A673 (cell line): Measurements from ENCODE around the gene PGF. TPM values are rescaled to one million over a fixed set of nuclear protein-coding genes. Genes with fewer than 3 reads are reported as not detected.
A peak's percentile ranks its signal among the peaks of the same experiment; 100 is the strongest.

ENCODE experiments used
- Bru-seq: library from RNA; stranded (reverse); fragments of 400-500 nt; gene quantifications from one replicate; lab custom pipeline; 2021; lab: Mats Ljungman, UMichigan
- BruChase-seq, 2 experiments: library from RNA; stranded (reverse); fragments of 400-500 nt; gene quantifications; one replicate each; lab custom pipeline; 2021; lab: Mats Ljungman, UMichigan
- BruUV-seq: library from RNA; stranded (reverse); fragments of 400-500 nt; replicated peaks from 2 replicates; lab custom pipeline; 2021; lab: Mats Ljungman, UMichigan
- CTCF ChIA-PET: fragments of 300-600 bp; sonication (Branson Sonifier 250); formaldehyde crosslinking; loops from one replicate; lab custom pipeline; 2022; ENCODE audit warnings: antibody characterized with exemption; lab: Charles Lee
- POLR2A ChIA-PET: fragments of 300-600 bp; sonication (Branson Sonifier 250); formaldehyde crosslinking; loops from one replicate; lab custom pipeline; 2022; ENCODE audit warnings: antibody characterized with exemption; ENCODE audit not compliant: low non-redundant PET; lab: Charles Lee
- DNase-seq: peaks from one replicate; pipeline ENCODE4 v3.0.0-alpha.2; 2015; ENCODE audit warnings: low spot score
- H3K27ac ChIP-seq: fragments of 200-600 bp; sonication (generic); 2 replicates; pipeline ENCODE4 v1.5.1; 2016; ENCODE audit warnings: mixed run types, low read depth, mild to moderate bottlenecking, mixed read lengths, antibody characterized with exemption, low read length; ENCODE audit not compliant: poor library complexity, severe bottlenecking
- H3K27me3 ChIP-seq: fragments of 200-600 bp; sonication (generic); replicated peaks from 2 replicates; pipeline ENCODE4 v1.6.1; 2017; ENCODE audit warnings: mixed run types, low read depth, mild to moderate bottlenecking, mixed read lengths, antibody characterized with exemption, low read length; ENCODE audit not compliant: insufficient read depth, poor library complexity
- H3K36me3 ChIP-seq: fragments of 200-600 bp; sonication (generic); 2 replicates; pipeline ENCODE4 v1.6.1; 2016; ENCODE audit warnings: mixed run types, mild to moderate bottlenecking, mixed read lengths, antibody characterized with exemption, low read length; ENCODE audit not compliant: insufficient read depth, poor library complexity, severe bottlenecking
- H3K4me1 ChIP-seq: fragments of 200-600 bp; sonication (generic); 2 replicates; pipeline ENCODE4 v1.6.1; 2017; ENCODE audit warnings: mixed run types, mild to moderate bottlenecking, mixed read lengths, antibody characterized with exemption, low read length; ENCODE audit not compliant: insufficient read depth, poor library complexity, severe bottlenecking
- H3K4me3 ChIP-seq: fragments of 200-600 bp; sonication (generic); 2 replicates; pipeline ENCODE4 v1.5.1; 2016; ENCODE audit warnings: low read depth, mixed run types, mild to moderate bottlenecking, mixed read lengths, low read length; ENCODE audit not compliant: poor library complexity, severe bottlenecking
- H3K9me3 ChIP-seq: fragments of 200-600 bp; sonication (generic); 2 replicates; pipeline ENCODE4 v1.6.1; 2016; ENCODE audit warnings: mixed run types, low read depth, mild to moderate bottlenecking, mixed read lengths, antibody characterized with exemption, low read length; ENCODE audit not compliant: poor library complexity, severe bottlenecking
- CTCF ChIP-seq: fragments of 300-800, 200-600 bp; sonication (generic); conservative IDR thresholded peaks from 2 replicates; pipeline ENCODE4 v1.5.1; 2017; ENCODE audit warnings: low read depth, mild to moderate bottlenecking, antibody characterized with exemption, low read length, moderate library complexity, mixed read lengths
- EZH2 ChIP-seq: fragments of 200-600 bp; sonication (generic); IDR thresholded peaks from 2 replicates; pipeline ENCODE4 v1.6.1; 2017; ENCODE audit warnings: borderline replicate concordance, low read depth, mild to moderate bottlenecking, mixed read lengths, antibody characterized with exemption, low read length; ENCODE audit not compliant: poor library complexity, severe bottlenecking
- intact Hi-C: fragments of 100-400 bp; cut with micrococcal nuclease; formaldehyde crosslinking; loops from one replicate; pipeline ENCODE4 v1.10.0; 2022; ENCODE audit not compliant: unreplicated experiment
- long read RNA-seq: library from polyadenylated mRNA; stranded (forward); transcript quantifications from one replicate; pipeline ENCODE4 v2.0.0, GENCODE V29; 2022
- total RNA-seq: library from RNA; stranded (reverse); gene quantifications from 2 replicates; pipeline ENCODE4 v1.2.3, GENCODE V29; 2021

PGF gene
- 32.2 and 48.1 TPM in 2 replicates for total RNA-seq
- percentile 63 among the genes with signal in this experiment for Bru-seq, nascent RNA
- BruChase-seq, experiment 1, labeled RNA remaining after a 2-hour chase = percentile 54 among the genes with signal in this experiment
- BruChase-seq, experiment 2, labeled RNA remaining after a 6-hour chase = percentile 54 among the genes with signal in this experiment
- long read RNA-seq, transcript PGF-203 (6 exons, 1,699 nt) = major isoform, 85 of 155 reads
- long read RNA-seq, transcript PGF-201 (7 exons, 1,693 nt) = minor isoform, 6 of 155 reads
- long read RNA-seq, transcript PGF-206 (7 exons, 1,927 nt) = minor isoform, 46 of 155 reads
- long read RNA-seq, partial matches to known transcripts = 5 of 155 reads
- long read RNA-seq, other reads (novel, unspliced or antisense) = 10 of 155 reads

GRCh38 chr14:74955229-74956026, at the start of gene PGF:
TSS of gene PGF (minus strand) at chr14:74955597. CDS start at chr14:74955242, 355 bp downstream.
- TF ChIP-seq CTCF (no peak), EZH2 (no peak)
- CTCF ChIA-PET = interaction anchor here (1.0 kb wide), 1 partner anchor 10 kb away, joined by 3 read pairs; no protein-coding TSS in a partner anchor
- H3K27me3 ChIP-seq = no peaks in the 10 kb centered on the region
- H3K27ac ChIP-seq = peak within 1 kb of the TSS; percentile 72
- DNase-seq = peak; percentile 77
- peak within 1 kb of the TSS; percentile 92 for H3K4me3 ChIP-seq
- intact Hi-C loops = no loop called here
- H3K36me3 ChIP-seq = no peaks in the 10 kb centered on the region
- BruUV-seq = TSS peak; percentile 48
- no peaks in the 10 kb centered on the region for H3K9me3 ChIP-seq
- H3K4me1 ChIP-seq = peaks cover 15% of the 10 kb centered on the region
- POLR2A ChIA-PET = interaction anchor here (0.5 kb wide), 1 partner anchor 354 kb away, joined by 4 read pairs; no protein-coding TSS in a partner anchor

- peak overlapping the region; percentile 85 for H3K4me3 ChIP-seq
- peak overlapping the region; percentile 77 for H3K27ac ChIP-seq
- no peak for DNase-seq
- intact Hi-C loops = no loop called here
- peaks cover 38% of the 10 kb centered on the region for H3K36me3 ChIP-seq
- peaks cover 6% of the 10 kb centered on the region for H3K9me3 ChIP-seq
- TSS peak; percentile 64 for BruUV-seq
- peaks cover 11% of the 10 kb centered on the region for H3K4me1 ChIP-seq
- TF ChIP-seq CTCF (no peak), EZH2 (no peak)
- ChIA-PET POLR2A (no interaction called here), CTCF (no interaction called here)
- no peaks in the 10 kb centered on the region for H3K27me3 ChIP-seq
These were observed 48.0 kb upstream of the PGF start for GRCh38 chr14:75003250-75004027.
